Right ventricle myocardium inferior (tissue), 1 donor: ENCODE data around the gene RABGAP1L. TPM values are rescaled to one million over a fixed set of nuclear protein-coding genes. Genes with fewer than 3 reads are reported as not detected.
A peak's percentile ranks its signal among the peaks of the same experiment; 100 is the strongest.
"Not testable (repeated sequence)": the region's sequence is repeated elsewhere in the genome, so short reads cannot be mapped to it uniquely, and the experiment has no call there.

ENCODE experiments used
- ATAC-seq: fragments of 200-7000 bp; cut with Tn5 transposase; one replicate; pipeline ENCODE4 v1.9.1; 2020; ENCODE audit warnings: mild to moderate bottlenecking, moderate library complexity
- DNase-seq: peaks from one replicate; pipeline ENCODE4 v3.0.0; 2021; ENCODE audit errors: missing footprints
- intact Hi-C: fragments of 100-400 bp; cut with DNase I; formaldehyde crosslinking; loops from one replicate; pipeline ENCODE4 v1.11.0; 2022
- total RNA-seq: library from RNA; stranded (reverse); fragmentation: NEBNext Ultra II Directional; extraction: Animal tissue kit (Norgen Biotek cat#: 25700); gene quantifications from one replicate; pipeline ENCODE4 v1.2.1, GENCODE V29; 2021
- donor health status: DM: no; HTN: yes; CAD: no; lungs with severe emphysema.

Gene RABGAP1L
- total RNA-seq, 1 donor from 2014 or later = 61.4 TPM

DNA sequence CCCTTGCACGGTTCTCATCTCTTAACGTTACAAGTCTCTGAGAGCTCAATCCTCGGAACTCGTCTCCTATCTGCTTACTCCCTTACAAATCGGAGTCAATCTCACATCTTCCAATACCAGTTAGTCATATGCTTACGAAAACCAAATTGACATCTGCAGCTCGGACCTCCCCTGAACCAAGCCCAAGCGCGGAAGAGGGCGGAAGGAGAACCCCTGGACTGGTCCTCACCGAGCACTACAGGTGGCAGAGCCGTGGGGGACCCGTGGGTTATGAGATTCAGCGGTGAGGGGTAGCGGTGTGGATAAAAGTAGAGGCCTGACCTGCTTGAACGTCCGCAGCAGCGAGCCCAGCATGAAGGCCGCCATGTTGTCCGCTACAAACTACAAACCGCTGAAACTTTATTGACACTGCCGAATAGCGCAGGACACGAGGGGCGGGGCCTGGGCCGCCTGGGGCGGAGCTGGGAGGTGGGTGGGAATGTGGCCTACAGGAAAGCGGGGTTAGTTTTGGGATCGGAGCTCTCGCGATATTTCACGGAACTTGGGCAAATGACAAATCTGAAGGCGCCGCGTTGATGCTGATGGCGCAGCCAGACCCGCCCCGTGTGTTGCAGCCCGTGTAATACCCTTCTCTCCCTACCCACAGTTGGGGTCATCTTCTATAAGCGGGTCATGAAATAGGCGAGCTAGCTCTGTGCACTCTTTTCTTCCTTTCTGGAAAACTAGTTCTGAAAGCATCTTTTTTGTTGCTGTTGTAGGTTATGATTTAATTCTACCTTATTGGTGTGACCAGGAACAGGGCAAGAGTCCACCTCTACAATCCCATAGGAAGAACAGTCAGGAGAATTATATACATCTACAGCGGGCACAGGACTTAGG lies 864.0 kb downstream of the RABGAP1L start, which contains the start of gene MRPS14:
Gene MRPS14 (minus strand): TSS at position 383 of the 879 bp plus-strand sequence. CDS start 17 bp downstream, at position 366.
- peak; percentile 99 for ATAC-seq
- peak; percentile 98 for DNase-seq
- intact Hi-C loops = loop anchor here (2.0 kb wide), 1 partner anchor 24 kb away; the partner anchor contains the start of gene CACYBP

DNA sequence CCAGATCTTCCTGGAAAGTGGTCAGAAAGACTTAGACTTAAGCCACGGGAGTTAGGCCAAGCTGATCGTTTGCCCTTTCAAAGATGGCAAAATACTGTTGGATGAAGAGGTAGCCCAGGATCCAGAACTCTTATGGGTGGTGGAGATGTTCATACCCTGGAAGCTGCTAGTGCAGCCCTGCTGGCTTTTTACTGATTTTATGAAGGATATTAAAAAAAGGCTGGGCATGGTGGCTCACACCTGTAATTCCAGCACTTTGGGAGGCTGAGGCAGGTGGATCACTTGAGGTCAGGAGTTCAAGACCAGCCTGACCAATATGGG lies 864.6 kb downstream of the RABGAP1L start:
- intact Hi-C loops = loop anchor here (2.0 kb wide), 1 partner anchor 25 kb away; the partner anchor contains the start of gene CACYBP
- not testable (repeated sequence) for ATAC-seq, DNase-seq

GRCh38 chr1:175024773-175025172 lies 865.5 kb downstream of the RABGAP1L start:
- ATAC-seq = no peak
- no peak for DNase-seq
- intact Hi-C loops = no loop called here

GRCh38 chr1:175033953-175034352 lies 874.6 kb downstream of the RABGAP1L start:
- DNase-seq = no peak
- intact Hi-C loops = loop anchor here (5.0 to 10.0 kb wide), 2 partner anchors 283 to 1811 kb away; no protein-coding TSS in a partner anchor
- ATAC-seq = no peak

DNA sequence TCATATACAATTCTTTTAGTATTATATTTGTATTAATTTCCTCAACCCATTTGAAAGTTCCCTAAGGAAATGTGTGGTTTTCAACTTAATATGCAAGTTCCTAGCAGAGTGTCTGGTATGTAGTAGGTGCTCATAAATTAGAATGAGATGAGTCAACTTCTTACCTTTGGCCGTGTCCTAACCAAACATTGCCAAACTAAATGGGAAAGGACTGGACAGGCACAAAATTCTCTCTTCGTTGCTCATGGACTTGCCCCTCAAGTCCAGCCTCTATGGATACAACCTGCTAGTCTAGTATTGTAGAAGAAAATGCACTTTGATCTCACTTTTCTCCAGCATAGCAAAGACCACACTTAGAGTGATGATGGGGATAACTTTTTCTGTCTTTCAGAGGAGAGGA lies 875.5 kb downstream of the RABGAP1L start:
- ATAC-seq = no peak
- intact Hi-C loops = loop anchor here (5.0 to 10.0 kb wide), 2 partner anchors 283 to 1810 kb away; no protein-coding TSS in a partner anchor
- DNase-seq = no peak

DNA sequence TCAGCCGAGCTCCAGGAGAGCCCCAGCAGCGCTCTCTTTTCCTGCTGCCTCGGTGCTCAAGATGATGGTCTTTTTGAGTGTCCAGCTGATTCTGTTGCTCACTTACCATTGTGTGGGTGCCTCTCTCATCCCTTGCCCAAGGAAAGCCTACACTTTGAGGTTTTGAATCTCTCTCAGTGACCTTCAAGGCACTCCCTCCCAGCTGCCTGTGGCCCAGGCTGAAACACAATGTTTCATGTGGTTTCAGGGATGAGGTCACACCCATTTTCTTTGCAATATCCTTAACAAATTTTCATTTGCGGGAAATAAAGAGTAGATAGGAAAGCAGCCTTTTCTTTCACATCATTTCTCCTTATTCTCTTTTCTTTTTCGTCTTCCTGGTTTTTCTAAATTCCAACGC lies 876.5 kb downstream of the RABGAP1L start:
- ATAC-seq (no peak), DNase-seq (no peak)
- intact Hi-C loops = loop anchor here (10.0 kb wide), 1 partner anchor 1809 kb away; no protein-coding TSS in a partner anchor

DNA sequence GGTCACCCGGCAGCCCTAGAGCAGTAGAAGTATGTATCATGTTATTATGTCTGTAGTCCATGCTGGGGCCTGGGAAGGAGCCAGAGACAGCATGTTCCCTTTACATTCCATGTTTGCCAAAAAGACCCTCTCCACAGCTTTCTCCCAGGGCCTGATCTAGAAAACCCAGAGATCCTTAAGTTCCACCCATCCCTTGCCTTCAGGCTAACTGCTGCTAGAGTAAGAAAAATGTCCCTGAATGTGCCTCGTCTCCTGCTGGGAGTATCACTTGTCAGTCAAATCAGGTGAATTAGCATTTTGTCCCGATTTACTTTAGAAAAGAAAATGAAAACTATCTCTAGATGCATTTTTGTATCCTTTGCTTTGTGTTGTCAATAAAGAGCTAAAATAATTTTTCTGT lies 877.2 kb downstream of the RABGAP1L start:
- intact Hi-C loops = loop anchor here (10.0 kb wide), 1 partner anchor 1808 kb away; no protein-coding TSS in a partner anchor
- DNase-seq (no peak), ATAC-seq (no peak)

GRCh38 chr1:175037416-175037815 lies 878.1 kb downstream of the RABGAP1L start:
- ATAC-seq (no peak), DNase-seq (no peak)
- intact Hi-C loops = loop anchor here (10.0 kb wide), 1 partner anchor 1807 kb away; no protein-coding TSS in a partner anchor

DNA sequence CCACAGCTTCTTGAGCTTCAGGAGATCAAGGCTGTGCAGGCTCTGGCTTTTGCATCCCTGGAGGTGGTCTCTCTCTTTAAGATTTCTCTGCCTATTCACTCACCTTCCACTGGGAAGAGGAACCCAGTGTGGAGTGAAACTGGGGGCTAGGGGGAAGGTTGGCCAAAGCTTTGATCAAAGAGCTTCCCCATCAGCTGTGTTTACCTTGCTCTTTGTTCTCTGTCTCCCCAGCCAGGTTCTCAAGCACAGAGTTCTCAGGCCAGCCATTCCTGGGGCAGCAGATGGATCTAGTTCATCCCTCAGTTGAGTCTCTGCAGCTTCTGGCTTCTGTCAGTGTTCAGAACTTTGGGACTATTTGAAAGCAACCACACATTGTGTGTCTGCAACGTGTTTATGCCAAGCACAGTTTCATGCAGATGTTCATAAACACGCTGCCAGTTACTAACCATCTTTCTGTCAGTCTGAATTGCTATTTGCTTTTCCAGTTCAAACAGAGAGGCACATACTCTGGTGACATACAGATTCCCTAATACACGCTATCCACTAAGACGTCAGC lies 881.1 kb downstream of the RABGAP1L start:
- intact Hi-C loops = no loop called here
- DNase-seq (no peak), ATAC-seq (no peak)

GRCh38 chr1:175042650-175043049 lies 883.3 kb downstream of the RABGAP1L start:
- intact Hi-C loops = no loop called here
- DNase-seq (no peak), ATAC-seq (no peak)

DNA sequence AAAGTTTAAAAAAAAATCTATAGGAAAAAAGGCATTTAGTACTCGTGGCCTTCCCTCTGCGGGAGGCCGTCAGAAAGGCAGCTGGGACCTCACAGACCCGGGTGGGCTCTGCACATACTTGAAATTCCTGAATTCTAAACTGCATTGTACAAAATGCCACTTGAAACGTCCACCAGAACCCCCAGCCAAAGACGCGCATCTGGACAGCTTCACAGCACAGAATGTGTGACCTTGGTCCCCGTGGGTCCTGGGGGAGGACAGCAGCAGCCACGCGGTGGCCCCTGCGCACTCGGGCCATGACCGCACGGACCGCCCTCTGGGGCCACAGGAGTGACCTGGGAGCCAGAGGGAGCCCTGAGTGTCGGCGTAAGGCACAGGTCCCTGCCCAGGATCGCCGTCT lies 884.5 kb downstream of the RABGAP1L start:
- intact Hi-C loops = no loop called here
- DNase-seq (no peak), ATAC-seq (no peak)

DNA sequence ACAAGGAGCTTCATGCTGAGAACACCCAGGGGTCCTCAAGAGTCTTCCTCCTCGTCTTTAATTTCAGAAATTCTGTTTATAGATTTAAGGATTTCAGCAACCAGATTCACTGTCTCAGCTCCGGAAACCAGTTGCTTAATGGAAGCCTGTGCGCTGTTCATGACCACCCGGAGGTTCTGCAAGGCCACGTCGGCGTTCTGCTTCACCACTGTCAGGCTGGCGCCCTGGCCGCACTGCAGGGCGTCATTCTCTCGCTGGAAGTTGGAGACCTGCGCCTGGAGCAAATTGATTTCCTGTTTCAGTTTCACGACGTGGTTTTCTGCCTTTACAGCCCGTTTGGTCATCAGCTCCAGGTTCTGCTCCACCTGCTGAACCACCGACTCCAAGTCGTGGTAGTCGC lies 885.3 kb downstream of the RABGAP1L start:
- ATAC-seq, DNase-seq, intact Hi-C loops: not testable (repeated sequence)

Other genes starting within 250 kb of the RABGAP1L start
- gene SERPINC1, start 242.2 kb upstream of the RABGAP1L start, total RNA-seq = 0.46 TPM
- gene RC3H1, start 137.2 kb upstream of the RABGAP1L start, total RNA-seq = 20.2 TPM